22Rv1 (cell line): ENCODE results near the gene TSHZ1.

ENCODE experiments used
- CTCF ChIP-seq: fragments of 450-650 bp; IDR thresholded peaks from 2 replicates; pipeline ENCODE4 v1.5.1; 2017; ENCODE audit warnings: mild to moderate bottlenecking
- ZFX ChIP-seq: fragments of 450-650 bp; IDR thresholded peaks from 2 replicates; pipeline ENCODE4 v1.6.1; 2017; ENCODE audit warnings: antibody characterized with exemption, borderline replicate concordance

- TF ChIP-seq CTCF (no peak), ZFX (no peak)
Measured at GRCh38 chr18:75206452-75207309, 3.9 kb upstream of the TSHZ1 start.
